NK-92 (cell line): ENCODE results near the gene FDXACB1.
"Not testable (repeated sequence)": the region's sequence is repeated elsewhere in the genome, so short reads cannot be mapped to it uniquely, and the experiment has no call there.

Experiments
- DNase-seq: peaks from one replicate; lab custom pipeline; 2025; ENCODE audit not compliant: unreplicated experiment; lab: John Stamatoyannopoulos, UW

FDXACB1 gene

GRCh38 chr11:111910676-111911562 is 32.0 kb upstream of the FDXACB1 start:
- DNase-seq, result no peak

- no peak for DNase-seq
Observed at GRCh38 chr11:111909378-111909777, 30.4 kb upstream of the FDXACB1 start.

- no peak for DNase-seq
Observed at GRCh38 chr11:111908639-111909305, 29.8 kb upstream of the FDXACB1 start.

GRCh38 chr11:111906680-111907079 is 27.7 kb upstream of the FDXACB1 start:
- no peak for DNase-seq

- DNase-seq, result no peak
Observed at GRCh38 chr11:111905411-111905810, 26.4 kb upstream of the FDXACB1 start.

DNA sequence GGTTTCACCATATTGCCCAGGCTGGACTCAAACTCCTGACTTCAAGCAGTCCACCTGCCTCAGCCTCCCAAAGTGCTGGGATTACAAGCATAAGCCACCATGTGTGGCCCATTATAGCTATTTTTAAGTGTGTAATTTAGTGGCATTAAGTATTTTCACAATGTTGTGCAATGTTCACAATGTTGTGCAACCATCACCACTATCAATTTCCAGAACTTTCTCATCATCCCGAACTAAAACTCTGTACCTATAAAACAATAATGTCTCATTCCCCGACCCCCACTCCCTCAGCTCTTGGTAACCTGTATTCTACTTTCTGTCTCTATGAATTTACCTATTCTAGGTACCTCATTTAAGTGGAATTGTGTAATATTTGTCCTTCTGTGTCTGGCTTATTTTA is 7.9 kb upstream of the FDXACB1 start:
- no peak for DNase-seq

GRCh38 chr11:111886032-111886431 is 7.1 kb upstream of the FDXACB1 start:
- DNase-seq, result no peak

DNA sequence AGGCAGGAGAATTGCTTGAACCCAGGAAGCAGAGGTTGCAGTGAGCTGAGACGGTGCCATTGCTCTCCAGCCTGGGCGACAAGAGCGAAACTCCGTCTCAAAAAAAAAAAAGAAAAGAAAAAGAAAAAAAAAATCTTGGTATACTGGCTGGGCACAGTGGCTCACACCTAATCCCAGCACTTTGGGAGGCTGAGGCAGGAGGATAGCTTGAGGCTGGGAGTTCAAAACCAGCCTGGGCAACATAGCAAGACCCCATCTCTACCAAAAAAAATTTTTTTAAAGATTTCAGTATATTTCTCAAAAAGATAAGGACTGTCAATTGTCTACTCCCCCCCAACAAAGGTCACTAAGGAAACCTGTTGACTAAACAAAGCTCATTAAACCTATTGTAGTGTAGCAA is 6.1 kb upstream of the FDXACB1 start:
- not testable (repeated sequence) for DNase-seq

GRCh38 chr11:111882202-111882601 is 3.2 kb upstream of the FDXACB1 start:
- DNase-seq, result no peak

DNA sequence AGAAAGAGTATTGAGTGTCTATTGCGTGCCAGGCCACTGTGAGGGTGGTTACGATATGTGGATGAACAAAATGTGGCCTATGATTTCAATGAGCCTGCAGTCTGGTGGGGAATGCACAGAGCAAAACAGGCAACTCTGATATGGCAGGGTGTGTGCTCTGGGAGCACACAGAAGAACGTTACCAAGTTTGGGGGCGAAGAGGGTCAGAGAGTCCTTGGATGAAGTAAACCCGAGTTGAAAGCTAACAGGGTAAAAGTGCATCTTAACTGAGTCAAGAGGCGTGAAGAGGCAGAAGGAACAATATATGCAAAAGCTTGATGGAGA is 634 bp upstream of the FDXACB1 start:
- no peak for DNase-seq

DNA sequence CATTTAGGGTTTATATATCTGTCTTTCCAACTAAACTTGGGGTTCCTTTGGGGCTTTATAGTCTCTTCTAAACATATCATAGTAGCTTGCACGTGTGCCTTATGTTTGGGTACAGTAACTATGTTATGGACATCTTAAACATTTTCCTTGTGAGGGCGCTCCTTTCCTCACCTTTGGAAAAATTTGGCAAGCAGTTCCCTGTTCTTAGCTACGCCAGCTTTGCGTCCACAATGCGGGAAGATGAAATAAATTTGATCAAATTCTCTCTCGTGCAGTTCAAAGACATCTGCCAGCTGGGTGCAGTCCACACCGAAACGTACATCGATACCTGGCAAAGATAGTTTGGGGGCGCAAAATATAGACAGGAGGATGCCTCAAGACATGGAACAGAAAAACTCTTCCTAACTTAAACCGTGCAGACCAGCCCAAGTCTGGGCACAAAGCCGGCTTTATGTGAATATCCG is 548 bp downstream of the FDXACB1 start:
- no peak for DNase-seq

DNA sequence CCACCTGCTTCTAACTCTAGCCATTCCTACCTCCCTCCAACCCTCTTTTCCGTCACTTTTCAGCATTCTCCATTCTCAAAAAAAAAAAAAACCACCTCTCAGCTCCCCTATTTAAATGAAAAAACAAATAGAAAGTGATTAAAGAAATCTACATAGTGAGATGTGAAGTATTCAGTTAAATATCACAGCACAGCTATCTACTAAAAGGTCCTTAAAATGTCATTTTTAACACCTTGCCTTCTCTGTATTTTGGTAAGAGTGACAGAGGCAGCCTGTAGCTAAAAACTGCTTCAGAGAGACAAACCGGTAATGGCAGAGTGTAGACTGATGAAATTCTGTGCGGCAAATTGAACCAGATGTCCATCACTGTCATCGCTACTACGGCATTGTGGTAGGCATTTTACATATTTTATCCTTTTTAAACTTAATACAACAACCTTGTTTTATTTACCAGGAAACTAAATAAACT is 7.2 kb downstream of the FDXACB1 start:
- DNase-seq, result no peak

DNA sequence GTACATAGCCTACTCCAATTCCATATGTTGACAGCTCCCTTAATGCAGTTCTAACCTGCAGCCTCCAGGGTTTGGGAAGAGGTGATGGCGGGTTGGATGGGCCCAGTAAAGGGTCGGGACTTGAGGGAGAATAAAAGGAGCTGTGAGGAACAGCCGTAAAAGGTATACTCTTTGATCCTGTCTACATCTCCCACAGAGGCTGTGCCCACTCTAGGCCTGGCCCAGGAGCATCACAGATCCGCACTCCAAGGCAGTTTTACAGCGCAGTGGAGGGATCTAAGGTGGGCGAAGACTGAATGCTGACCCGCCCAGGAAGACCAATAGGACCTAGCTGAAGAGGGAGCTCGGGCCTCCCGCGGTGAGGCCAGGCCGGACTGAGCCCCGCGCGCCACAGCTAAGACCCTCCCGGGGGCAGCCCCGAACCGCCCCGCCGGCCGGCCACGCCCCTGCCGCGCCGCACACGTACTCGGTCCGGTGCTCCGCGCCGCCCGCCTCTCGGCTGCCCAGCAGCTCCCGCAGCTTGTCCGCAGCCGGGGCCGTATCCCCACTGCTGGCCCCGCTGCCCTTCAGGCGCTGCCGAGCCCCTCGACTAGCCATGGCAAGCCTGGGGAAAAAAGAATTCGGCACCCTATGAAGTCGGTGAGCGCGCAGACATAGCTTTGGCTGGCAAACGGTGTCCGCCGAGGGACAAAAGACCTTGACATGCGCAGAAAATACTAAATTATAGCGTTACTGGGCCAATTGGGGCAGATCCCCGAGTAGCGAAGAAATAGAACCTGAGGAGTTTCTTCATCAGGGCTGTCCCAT is 7.9 kb downstream of the FDXACB1 start, which contains the start of gene ALG9:
TSS of gene ALG9 (minus strand) at position 696 of the 807 bp plus-strand sequence. CDS start at position 597, 99 bp downstream.
- no peak for DNase-seq

GRCh38 chr11:111870522-111870885 is 8.5 kb downstream of the FDXACB1 start:
- DNase-seq, result no peak

- no peak for DNase-seq
Observed at GRCh38 chr11:111870113-111870512, 8.9 kb downstream of the FDXACB1 start.

- DNase-seq, result no peak
Observed at GRCh38 chr11:111860257-111860656, 18.7 kb downstream of the FDXACB1 start.

DNA sequence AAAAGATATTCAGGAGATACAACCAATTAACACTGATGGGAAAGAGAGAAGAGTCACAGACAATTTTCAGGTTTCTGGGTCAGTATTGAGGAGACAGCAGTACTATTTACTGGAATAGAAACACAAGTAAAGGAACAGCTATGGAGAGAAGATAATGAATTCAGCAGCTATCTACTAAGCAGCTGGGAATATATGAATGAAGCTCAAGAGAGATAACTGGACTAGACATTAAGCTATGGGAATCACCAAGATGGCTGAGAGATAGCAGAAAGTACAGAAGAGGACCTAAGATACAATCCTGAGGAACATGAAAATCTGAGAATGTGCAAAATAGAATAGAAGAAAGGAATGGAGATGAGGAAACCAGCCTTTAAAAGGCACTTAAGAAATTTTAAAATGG is 23.5 kb downstream of the FDXACB1 start:
- DNase-seq, result no peak

DNA sequence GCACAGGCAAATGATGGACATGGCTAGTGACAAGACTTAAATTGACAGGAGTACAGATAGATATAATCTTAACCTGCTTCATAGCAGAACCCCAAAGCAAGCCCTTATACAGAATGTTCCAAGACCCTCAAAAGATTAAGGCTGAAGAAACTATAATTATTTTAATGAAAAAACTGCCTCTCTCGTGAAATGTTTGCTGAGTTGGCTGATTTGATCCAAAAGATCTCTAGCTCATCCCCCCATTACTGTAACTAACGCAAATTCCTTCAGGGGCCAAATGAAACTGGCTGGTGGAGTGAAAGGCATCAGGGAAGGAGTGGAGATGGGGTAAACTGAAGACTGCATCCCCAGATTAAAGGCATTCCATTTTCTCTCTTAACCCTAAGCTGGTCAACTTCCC is 26.9 kb downstream of the FDXACB1 start:
- no peak for DNase-seq

GRCh38 chr11:111851636-111852035 is 27.3 kb downstream of the FDXACB1 start:
- no peak for DNase-seq

- DNase-seq, result no peak
Observed at GRCh38 chr11:111851067-111851466, 27.9 kb downstream of the FDXACB1 start.

DNA sequence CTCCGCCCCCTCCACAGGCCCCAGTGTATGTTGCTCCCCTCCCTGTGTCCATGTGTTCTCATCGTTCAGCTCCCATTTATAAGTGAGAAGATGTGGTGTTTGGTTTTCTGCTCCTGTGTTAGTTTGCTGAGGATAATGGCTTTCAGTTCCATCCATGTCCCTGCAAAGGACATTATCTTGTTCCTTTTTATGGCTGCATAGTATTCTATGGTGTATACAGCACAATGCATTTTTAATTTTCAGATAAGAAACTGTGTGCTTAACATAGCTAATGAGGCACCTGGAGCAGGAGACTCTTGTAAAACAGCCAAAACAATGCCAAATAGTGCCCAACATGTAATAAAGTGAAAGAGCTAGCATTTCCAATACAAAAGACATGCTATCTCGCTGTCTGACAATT is 29.3 kb downstream of the FDXACB1 start:
- no peak for DNase-seq
